Liver (tissue), 9 donors: Measurements from ENCODE around the gene KRT83. TPM values are rescaled to one million over a fixed set of nuclear protein-coding genes. Genes with fewer than 3 reads are reported as not detected.

Experiments used
- DNase-seq: peaks from one replicate; pipeline ENCODE4 v3.0.0-alpha.2; 2017; ENCODE audit warnings: low spot score
- H3K27ac ChIP-seq, 2 donors: one replicate each; pipeline ENCODE4 v1.7.0; 2013; ENCODE audit warnings: inconsistent platforms in 2 of 2, low read length in 2 of 2, control low read depth in 1 of 2, low read depth in 1 of 2, mild to moderate bottlenecking in 1 of 2
- H3K27me3 ChIP-seq, 4 donors: one replicate each; pipeline versions ENCODE4 v1.6.1 to v1.7.0; 2013; ENCODE audit warnings: low read length in 3 of 4, inconsistent platforms in 1 of 4, mild to moderate bottlenecking in 1 of 4, moderate library complexity in 1 of 4; ENCODE audit not compliant: control insufficient read depth in 4 of 4, insufficient read depth in 4 of 4
- H3K36me3 ChIP-seq, 4 donors: one replicate each; pipeline versions ENCODE4 v1.6.1 to v1.7.0; 2013; ENCODE audit warnings: low read length in 3 of 4, mild to moderate bottlenecking in 3 of 4, low read depth in 1 of 4, moderate library complexity in 1 of 4; ENCODE audit not compliant: control insufficient read depth in 4 of 4, insufficient read depth in 3 of 4
- H3K4me1 ChIP-seq, 4 donors: one replicate each; pipeline versions ENCODE4 v1.6.1 to v1.7.0; 2013; ENCODE audit warnings: low read length in 3 of 4, mild to moderate bottlenecking in 3 of 4, moderate library complexity in 1 of 4; ENCODE audit not compliant: control insufficient read depth in 4 of 4, insufficient read depth in 4 of 4
- H3K4me3 ChIP-seq, 3 donors: one replicate each; pipeline versions ENCODE4 v1.6.1 to v1.7.0; 2013; ENCODE audit warnings: low read length in 3 of 3, control low read depth in 1 of 3, low read depth in 1 of 3, mild to moderate bottlenecking in 1 of 3
- H3K9ac ChIP-seq, 2 donors: one replicate each; pipeline ENCODE4 v1.7.0; 2013; ENCODE audit warnings: low read length in 2 of 2, mild to moderate bottlenecking in 2 of 2, moderate library complexity in 2 of 2, control low read depth in 1 of 2, low read depth in 1 of 2
- H3K9me3 ChIP-seq, 4 donors: one replicate each; pipeline versions ENCODE4 v1.6.1 to v1.7.0; 2013; ENCODE audit warnings: low read length in 3 of 4; ENCODE audit not compliant: control insufficient read depth in 4 of 4
- EGR1 ChIP-seq, 2 donors: IDR thresholded peaks; 2 replicates each; pipeline ENCODE4 v1.6.1; 2016 to 2018; ENCODE audit warnings: antibody characterized with exemption in 2 of 2, low read depth in 2 of 2
- FOXA1 ChIP-seq: IDR thresholded peaks from 2 replicates; pipeline ENCODE4 v1.6.1; 2016; ENCODE audit warnings: antibody characterized with exemption
- FOXA2 ChIP-seq: IDR thresholded peaks from 2 replicates; pipeline ENCODE4 v1.6.1; 2016; ENCODE audit warnings: antibody characterized with exemption
- GABPA ChIP-seq, 2 donors: IDR thresholded peaks in 1 of 2; conservative IDR thresholded peaks in 1 of 2; 2 replicates each; pipeline ENCODE4 v1.6.1; 2016; ENCODE audit warnings: antibody characterized with exemption in 2 of 2, mild to moderate bottlenecking in 1 of 2, moderate library complexity in 1 of 2
- HNF4A ChIP-seq, 2 donors: conservative IDR thresholded peaks; 2 replicates each; pipeline ENCODE4 v1.6.1; 2016; ENCODE audit warnings: antibody characterized with exemption in 2 of 2, mild to moderate bottlenecking in 2 of 2
- HNF4G ChIP-seq: IDR thresholded peaks from 2 replicates; pipeline ENCODE4 v1.6.1; 2016; ENCODE audit warnings: antibody characterized with exemption
- JUND ChIP-seq, 2 donors: IDR thresholded peaks; 2 replicates each; pipeline ENCODE4 v1.6.1; 2016; ENCODE audit warnings: antibody characterized with exemption in 2 of 2
- NR2F2 ChIP-seq: IDR thresholded peaks from 2 replicates; pipeline ENCODE4 v1.6.1; 2016; ENCODE audit warnings: antibody characterized with exemption
- RAD21 ChIP-seq, 2 donors: IDR thresholded peaks; 2 replicates each; pipeline ENCODE4 v1.6.1; 2016; ENCODE audit warnings: antibody characterized with exemption in 2 of 2, mild to moderate bottlenecking in 2 of 2
- RXRA ChIP-seq, 2 donors: IDR thresholded peaks; 2 replicates each; pipeline ENCODE4 v1.6.1; 2017 to 2018; ENCODE audit warnings: antibody characterized with exemption in 2 of 2, mild to moderate bottlenecking in 1 of 2
- SP1 ChIP-seq: IDR thresholded peaks from 2 replicates; pipeline ENCODE4 v1.6.1; 2018; ENCODE audit warnings: antibody characterized with exemption, mild to moderate bottlenecking
- TAF1 ChIP-seq: conservative IDR thresholded peaks from 2 replicates; pipeline ENCODE4 v1.6.1; 2016; ENCODE audit warnings: antibody characterized with exemption, mild to moderate bottlenecking
- YY1 ChIP-seq: IDR thresholded peaks from 2 replicates; pipeline ENCODE4 v1.6.1; 2016; ENCODE audit warnings: antibody characterized with exemption, mild to moderate bottlenecking
- WGBS: extraction: QIAGEN DNeasy Blood & Tissue Kit; methylation state at CpG from one replicate; pipeline ENCODE4 v1.1.7; 2013; 5-methylcytosine and 5-hydroxymethylcytosine counted together
- polyA plus RNA-seq, 2 donors: library from polyadenylated mRNA; stranded (reverse) in 1 of 2; unstranded in 1 of 2; fragments of 200-250 nt in 1 of 2; fragments of >200 nt in 1 of 2; fragmentation: Nextera tagmentation in 1 of 2; extraction: Ambion mirVana in 1 of 2; gene quantifications; one replicate each; pipeline versions ENCODE4 v1.2.1 to v1.2.3, GENCODE V29; 2013 to 2015
- total RNA-seq, 2 donors: library from RNA; depleted of rRNA; stranded (reverse); fragments of >200 nt; gene quantifications; one replicate each; pipeline ENCODE4 v1.2.3, GENCODE V29; 2014
- TF ChIP-seq, protein P1 (sequence below): IDR thresholded peaks from 2 replicates; pipeline ENCODE4 v1.6.1; 2016; ENCODE audit warnings: antibody characterized with exemption
- TF ChIP-seq, protein P2 (sequence below): fragments of 150-350 bp; IDR thresholded peaks from 2 replicates; pipeline ENCODE4 v1.5.1; 2017; ENCODE audit warnings: improper control_type of control experiment, low read depth, low read length; ENCODE audit not compliant: missing input control
- TF ChIP-seq, protein P3 (sequence below): IDR thresholded peaks from 2 replicates; pipeline ENCODE4 v1.6.1; 2016; ENCODE audit warnings: antibody characterized with exemption, mild to moderate bottlenecking
- TF ChIP-seq, protein P4 (sequence below): IDR thresholded peaks from 2 replicates; pipeline ENCODE4 v1.6.1; 2016; ENCODE audit warnings: antibody characterized with exemption
- TF ChIP-seq, protein P5 (sequence below): IDR thresholded peaks from 2 replicates; pipeline ENCODE4 v1.6.1; 2016; ENCODE audit warnings: antibody characterized with exemption
- donor health status: healthy.
- donor health status: healthy.
- donor health status: healthy.
- donor health status: healthy.
- donor health status: healthy.

KRT83 gene
- total and polyA plus RNA-seq, 4 donors = not detected

DNA sequence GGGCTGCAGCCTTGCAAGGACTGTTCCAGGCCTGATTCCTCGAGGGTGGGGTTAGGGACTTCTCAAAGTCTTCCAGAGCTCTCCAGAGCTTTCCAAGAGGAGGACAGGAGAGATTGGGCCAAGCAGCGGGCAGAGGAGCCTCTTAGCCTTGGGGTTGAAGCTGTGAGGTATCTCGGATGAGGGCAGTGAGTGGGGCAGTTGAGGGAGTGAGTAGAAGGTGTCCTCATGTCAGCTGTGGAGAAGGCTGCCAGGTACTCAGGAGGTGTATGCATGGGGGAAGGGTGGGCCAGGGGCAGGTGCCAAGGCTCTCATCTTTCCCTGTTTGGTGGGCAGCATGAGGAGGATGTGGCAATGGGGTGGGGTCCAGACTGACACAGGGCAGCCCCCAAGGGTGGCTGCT, 7.7 kb downstream of the KRT83 start:
- H3K9me3 ChIP-seq = no peaks in the 10 kb centered on the region
- no peak overlapping the region for H3K4me3 ChIP-seq
- WGBS = 68% methylated on average over 3 of the region's 3 CpGs
- no peak overlapping the region for H3K27ac ChIP-seq
- no peak overlapping the region for H3K9ac ChIP-seq
- no peaks in the 10 kb centered on the region for H3K36me3 ChIP-seq
- H3K27me3 ChIP-seq = peaks cover 0 to 6% (median 0%) of the 10 kb centered on the region in 4 donors
- TF ChIP-seq GABPA (IDR thresholded peaks at IDR 0.05 in 1 of 2, conservative IDR thresholded peaks at IDR 0.05 in 1 of 2) (no peak), FOXA2 (no peak), SP1 (no peak), RAD21 (IDR thresholded peaks at IDR 0.05) (no peak), HNF4A (conservative IDR thresholded peaks at IDR 0.05) (no peak), TAF1 (no peak), RXRA (IDR thresholded peaks at IDR 0.05) (no peak), JUND (IDR thresholded peaks at IDR 0.05) (no peak), YY1 (no peak), NR2F2 (no peak), HNF4G (no peak), EGR1 (IDR thresholded peaks at IDR 0.05; ENCODE audit: low read depth in 2 of 2) (no peak), FOXA1 (no peak)
- TF ChIP-seq, protein P1, sequence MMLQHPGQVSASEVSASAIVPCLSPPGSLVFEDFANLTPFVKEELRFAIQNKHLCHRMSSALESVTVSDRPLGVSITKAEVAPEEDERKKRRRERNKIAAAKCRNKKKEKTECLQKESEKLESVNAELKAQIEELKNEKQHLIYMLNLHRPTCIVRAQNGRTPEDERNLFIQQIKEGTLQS = no peak
- TF ChIP-seq, protein P2, sequence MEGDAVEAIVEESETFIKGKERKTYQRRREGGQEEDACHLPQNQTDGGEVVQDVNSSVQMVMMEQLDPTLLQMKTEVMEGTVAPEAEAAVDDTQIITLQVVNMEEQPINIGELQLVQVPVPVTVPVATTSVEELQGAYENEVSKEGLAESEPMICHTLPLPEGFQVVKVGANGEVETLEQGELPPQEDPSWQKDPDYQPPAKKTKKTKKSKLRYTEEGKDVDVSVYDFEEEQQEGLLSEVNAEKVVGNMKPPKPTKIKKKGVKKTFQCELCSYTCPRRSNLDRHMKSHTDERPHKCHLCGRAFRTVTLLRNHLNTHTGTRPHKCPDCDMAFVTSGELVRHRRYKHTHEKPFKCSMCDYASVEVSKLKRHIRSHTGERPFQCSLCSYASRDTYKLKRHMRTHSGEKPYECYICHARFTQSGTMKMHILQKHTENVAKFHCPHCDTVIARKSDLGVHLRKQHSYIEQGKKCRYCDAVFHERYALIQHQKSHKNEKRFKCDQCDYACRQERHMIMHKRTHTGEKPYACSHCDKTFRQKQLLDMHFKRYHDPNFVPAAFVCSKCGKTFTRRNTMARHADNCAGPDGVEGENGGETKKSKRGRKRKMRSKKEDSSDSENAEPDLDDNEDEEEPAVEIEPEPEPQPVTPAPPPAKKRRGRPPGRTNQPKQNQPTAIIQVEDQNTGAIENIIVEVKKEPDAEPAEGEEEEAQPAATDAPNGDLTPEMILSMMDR = no peak
- TF ChIP-seq, protein P3, sequence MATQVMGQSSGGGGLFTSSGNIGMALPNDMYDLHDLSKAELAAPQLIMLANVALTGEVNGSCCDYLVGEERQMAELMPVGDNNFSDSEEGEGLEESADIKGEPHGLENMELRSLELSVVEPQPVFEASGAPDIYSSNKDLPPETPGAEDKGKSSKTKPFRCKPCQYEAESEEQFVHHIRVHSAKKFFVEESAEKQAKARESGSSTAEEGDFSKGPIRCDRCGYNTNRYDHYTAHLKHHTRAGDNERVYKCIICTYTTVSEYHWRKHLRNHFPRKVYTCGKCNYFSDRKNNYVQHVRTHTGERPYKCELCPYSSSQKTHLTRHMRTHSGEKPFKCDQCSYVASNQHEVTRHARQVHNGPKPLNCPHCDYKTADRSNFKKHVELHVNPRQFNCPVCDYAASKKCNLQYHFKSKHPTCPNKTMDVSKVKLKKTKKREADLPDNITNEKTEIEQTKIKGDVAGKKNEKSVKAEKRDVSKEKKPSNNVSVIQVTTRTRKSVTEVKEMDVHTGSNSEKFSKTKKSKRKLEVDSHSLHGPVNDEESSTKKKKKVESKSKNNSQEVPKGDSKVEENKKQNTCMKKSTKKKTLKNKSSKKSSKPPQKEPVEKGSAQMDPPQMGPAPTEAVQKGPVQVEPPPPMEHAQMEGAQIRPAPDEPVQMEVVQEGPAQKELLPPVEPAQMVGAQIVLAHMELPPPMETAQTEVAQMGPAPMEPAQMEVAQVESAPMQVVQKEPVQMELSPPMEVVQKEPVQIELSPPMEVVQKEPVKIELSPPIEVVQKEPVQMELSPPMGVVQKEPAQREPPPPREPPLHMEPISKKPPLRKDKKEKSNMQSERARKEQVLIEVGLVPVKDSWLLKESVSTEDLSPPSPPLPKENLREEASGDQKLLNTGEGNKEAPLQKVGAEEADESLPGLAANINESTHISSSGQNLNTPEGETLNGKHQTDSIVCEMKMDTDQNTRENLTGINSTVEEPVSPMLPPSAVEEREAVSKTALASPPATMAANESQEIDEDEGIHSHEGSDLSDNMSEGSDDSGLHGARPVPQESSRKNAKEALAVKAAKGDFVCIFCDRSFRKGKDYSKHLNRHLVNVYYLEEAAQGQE = no peak
- TF ChIP-seq, protein P4, sequence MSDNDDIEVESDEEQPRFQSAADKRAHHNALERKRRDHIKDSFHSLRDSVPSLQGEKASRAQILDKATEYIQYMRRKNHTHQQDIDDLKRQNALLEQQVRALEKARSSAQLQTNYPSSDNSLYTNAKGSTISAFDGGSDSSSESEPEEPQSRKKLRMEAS = no peak
- TF ChIP-seq, protein P5, sequence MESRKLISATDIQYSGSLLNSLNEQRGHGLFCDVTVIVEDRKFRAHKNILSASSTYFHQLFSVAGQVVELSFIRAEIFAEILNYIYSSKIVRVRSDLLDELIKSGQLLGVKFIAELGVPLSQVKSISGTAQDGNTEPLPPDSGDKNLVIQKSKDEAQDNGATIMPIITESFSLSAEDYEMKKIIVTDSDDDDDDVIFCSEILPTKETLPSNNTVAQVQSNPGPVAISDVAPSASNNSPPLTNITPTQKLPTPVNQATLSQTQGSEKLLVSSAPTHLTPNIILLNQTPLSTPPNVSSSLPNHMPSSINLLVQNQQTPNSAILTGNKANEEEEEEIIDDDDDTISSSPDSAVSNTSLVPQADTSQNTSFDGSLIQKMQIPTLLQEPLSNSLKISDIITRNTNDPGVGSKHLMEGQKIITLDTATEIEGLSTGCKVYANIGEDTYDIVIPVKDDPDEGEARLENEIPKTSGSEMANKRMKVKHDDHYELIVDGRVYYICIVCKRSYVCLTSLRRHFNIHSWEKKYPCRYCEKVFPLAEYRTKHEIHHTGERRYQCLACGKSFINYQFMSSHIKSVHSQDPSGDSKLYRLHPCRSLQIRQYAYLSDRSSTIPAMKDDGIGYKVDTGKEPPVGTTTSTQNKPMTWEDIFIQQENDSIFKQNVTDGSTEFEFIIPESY = no peak
- H3K4me1 ChIP-seq = peaks cover 0 to 5% (median 0%) of the 10 kb centered on the region in 4 donors
- no peak for DNase-seq
